ENCODE data around the gene RSBN1. TPM values are rescaled to one million over a fixed set of nuclear protein-coding genes. Genes with fewer than 3 reads are reported as not detected.
A peak's percentile ranks its signal among the peaks of the same experiment; 100 is the strongest.

The RSBN1 gene
- total and polyA plus RNA-seq, 9 of the 15 experiments (the other 6 are each of a cell fraction or from before 2014, with no cell fraction given): 4.5 to 24.3 (median 13.0) TPM

DNA sequence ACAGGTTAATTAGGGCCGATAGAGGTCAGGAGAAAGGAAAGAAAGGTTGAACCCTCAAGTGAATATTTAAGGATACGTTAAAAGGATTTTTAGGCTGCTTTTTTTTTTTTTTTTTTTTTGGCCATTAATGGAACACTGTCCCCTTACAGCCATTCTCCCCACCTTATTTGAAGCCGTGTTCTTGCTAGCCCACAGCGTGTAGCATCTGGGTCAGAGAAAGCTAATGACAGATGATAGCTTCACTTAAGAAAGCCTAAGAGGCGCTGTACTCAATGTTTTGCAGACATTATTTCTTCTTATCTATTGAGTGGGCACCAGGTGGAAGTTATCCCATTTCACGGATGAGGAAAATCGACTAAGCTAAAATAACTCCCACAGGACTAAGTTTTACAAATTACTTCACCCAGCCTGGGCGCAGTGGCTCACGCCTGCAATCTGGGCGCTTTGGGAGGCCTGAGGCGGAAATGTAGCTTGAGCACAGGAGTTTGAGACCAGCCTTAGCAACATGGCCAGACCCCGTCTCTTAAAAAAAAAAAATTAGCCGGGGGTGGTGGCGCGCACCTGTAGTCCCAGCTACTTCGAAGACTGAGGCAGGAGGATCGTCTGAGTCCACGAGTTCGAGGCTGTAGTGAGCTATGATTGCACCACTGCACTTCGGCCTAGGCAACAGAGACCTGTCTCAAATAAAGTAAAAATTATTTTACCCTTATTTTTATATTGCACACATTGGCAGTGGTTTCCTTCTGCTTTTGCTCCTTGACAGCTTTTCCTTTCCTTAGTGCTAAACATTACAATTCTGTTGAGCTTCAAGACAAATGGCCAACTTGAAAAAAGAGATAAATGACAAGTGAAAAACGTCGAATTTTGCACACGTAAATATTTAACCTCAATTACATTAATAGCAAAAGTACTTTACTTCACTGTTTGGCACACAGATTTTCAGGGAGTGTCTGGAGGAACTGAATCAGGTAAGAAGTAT lies 51.9 kb downstream of the RSBN1 start:
- Histone ChIP-seq H3K9me3 (replicated peaks; ENCODE audit: control insufficient read depth, insufficient read depth, low read depth, low read length) (no peaks in the 10 kb centered on the region), H3K27ac (ENCODE audit: extremely low read depth, low read depth, low read length) (peak overlapping the region; percentile 96), H3K9me1 (ENCODE audit: control insufficient read depth, insufficient read depth, low read length) (no peaks in the 10 kb centered on the region), H3K36me3 (ENCODE audit: control insufficient read depth, insufficient read depth, low read length) (peaks cover 29% of the 10 kb centered on the region; the same call in 1 of the 3 replicates), H3K4me2 (ENCODE audit: insufficient read depth, low read length) (peak overlapping the region; percentile 97), H3K27me3 (ENCODE audit: control insufficient read depth in 2 of 2, insufficient read depth in 2 of 2, low read length in 2 of 2) (no peaks in the 10 kb centered on the region), H3K4me3 (peak overlapping the region; percentile 75; the same call in 1 of the 2 replicates), H3K9ac (ENCODE audit: insufficient read depth in 1 of 2, low read depth in 2 of 2, low read length in 2 of 2) (peak overlapping the region; percentile 87 to 93; a peak in 3 of 4 replicates), H3K4me1 (replicated peaks in 1 of 2; ENCODE audit: control insufficient read depth in 2 of 2, insufficient read depth in 2 of 2, low read length in 2 of 2) (peaks cover 18 to 20% of the 10 kb centered on the region in 2 experiments), H4K20me1 (replicated peaks; ENCODE audit: control insufficient read depth, insufficient read depth, low read length) (no peaks in the 10 kb centered on the region), H2AFZ (ENCODE audit: low read depth, low read length) (peak overlapping the region; percentile 99), H3K79me2 (ENCODE audit: control insufficient read depth, insufficient read depth, low read length) (peaks cover 29% of the 10 kb centered on the region)
- intact Hi-C loops (cut with micrococcal nuclease) (no loop called here), in situ Hi-C loops (cut with MboI) (no loop called here)
- CTCF ChIA-PET (ENCODE audit: low intra/inter-chr PET ratio): interaction anchor here (0.7 kb wide), 1 partner anchor 144 kb away, joined by 4 read pairs; the partner anchor contains the start of gene AP4B1
- ATAC-seq (no peak), DNase-seq (ENCODE audit: extremely low read depth in 1 of 4, low spot score in 3 of 4) (peak in 1 of 4 experiments; percentile 22), FAIRE-seq (no peak)
- POLR2A ChIA-PET: interaction anchor here (0.6 to 4.0 kb wide), 17 partner anchors 8 to 871 kb away, joined by 3 to 27 read pairs (median 4); partner anchors contain the start of genes HIPK1 and RSBN1
- WGBS (ENCODE audit: insufficient coverage, low coverage, missing lambda C conversion rate): 71% methylated on average over 23 of the region's 23 CpGs
- BruUV-seq (replicated peaks): no TSS peak
- TF ChIP-seq SRF (CRISPR knock-in tag; IDR thresholded peaks at IDR 0.05) (0 out of 4 replicates have a peak, but pooled peaks of 1 of the 2 experiments have one; percentile 2), RCOR1 (IDR thresholded peaks at IDR 0.05; ENCODE audit: borderline replicate concordance in 1 of 2, low read depth in 2 of 2, low read length in 2 of 2) (0 out of 4 replicates have a peak, but pooled peaks of 1 of the 2 experiments have one; percentile 6), ZNF384 (IDR thresholded peaks at IDR 0.05; ENCODE audit: low read depth, low read length) (peak; percentile 25; the same call in 1 of the 2 replicates), PRMT5 (CRISPR knock-in tag; IDR thresholded peaks at IDR 0.05) (no peak), BCOR (IDR thresholded peaks at IDR 0.05) (peak; percentile 63), ZEB2 (IDR thresholded peaks at IDR 0.05) (0 out of 2 replicates have a peak, but pooled peaks have one; percentile 1), GATAD2A (IDR thresholded peaks at IDR 0.05) (no peak), MEF2A (IDR thresholded peaks at IDR 0.05; ENCODE audit: control insufficient read depth, low read depth, low read length) (no peak), NFXL1 (CRISPR knock-in tag; IDR thresholded peaks at IDR 0.05) (peak; percentile 5; the same call in 1 of the 2 replicates), NFIC (IDR thresholded peaks at IDR 0.05) (no peak), GTF2E2 (tag; IDR thresholded peaks at IDR 0.05) (peak; percentile 41; the same call in 1 of the 2 replicates), MTA2 (IDR thresholded peaks at IDR 0.05; ENCODE audit: low read depth) (0 out of 2 replicates have a peak, but pooled peaks have one; percentile 0)
- TF ChIP-seq, protein P1, sequence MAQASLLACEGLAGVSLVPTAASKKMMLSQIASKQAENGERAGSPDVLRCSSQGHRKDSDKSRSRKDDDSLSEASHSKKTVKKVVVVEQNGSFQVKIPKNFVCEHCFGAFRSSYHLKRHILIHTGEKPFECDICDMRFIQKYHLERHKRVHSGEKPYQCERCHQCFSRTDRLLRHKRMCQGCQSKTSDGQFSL (CRISPR knock-in tag; IDR thresholded peaks at IDR 0.05): 0 out of 2 replicates have a peak, but pooled peaks have one; percentile 16
- TF ChIP-seq, protein P1 (tag; IDR thresholded peaks at IDR 0.05): no peak
- TF ChIP-seq, protein P2, sequence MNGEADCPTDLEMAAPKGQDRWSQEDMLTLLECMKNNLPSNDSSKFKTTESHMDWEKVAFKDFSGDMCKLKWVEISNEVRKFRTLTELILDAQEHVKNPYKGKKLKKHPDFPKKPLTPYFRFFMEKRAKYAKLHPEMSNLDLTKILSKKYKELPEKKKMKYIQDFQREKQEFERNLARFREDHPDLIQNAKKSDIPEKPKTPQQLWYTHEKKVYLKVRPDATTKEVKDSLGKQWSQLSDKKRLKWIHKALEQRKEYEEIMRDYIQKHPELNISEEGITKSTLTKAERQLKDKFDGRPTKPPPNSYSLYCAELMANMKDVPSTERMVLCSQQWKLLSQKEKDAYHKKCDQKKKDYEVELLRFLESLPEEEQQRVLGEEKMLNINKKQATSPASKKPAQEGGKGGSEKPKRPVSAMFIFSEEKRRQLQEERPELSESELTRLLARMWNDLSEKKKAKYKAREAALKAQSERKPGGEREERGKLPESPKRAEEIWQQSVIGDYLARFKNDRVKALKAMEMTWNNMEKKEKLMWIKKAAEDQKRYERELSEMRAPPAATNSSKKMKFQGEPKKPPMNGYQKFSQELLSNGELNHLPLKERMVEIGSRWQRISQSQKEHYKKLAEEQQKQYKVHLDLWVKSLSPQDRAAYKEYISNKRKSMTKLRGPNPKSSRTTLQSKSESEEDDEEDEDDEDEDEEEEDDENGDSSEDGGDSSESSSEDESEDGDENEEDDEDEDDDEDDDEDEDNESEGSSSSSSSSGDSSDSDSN (IDR thresholded peaks at IDR 0.05; ENCODE audit: borderline replicate concordance in 1 of 2, low read depth in 2 of 2, low read length in 2 of 2): no peak
- TF ChIP-seq, protein P3, sequence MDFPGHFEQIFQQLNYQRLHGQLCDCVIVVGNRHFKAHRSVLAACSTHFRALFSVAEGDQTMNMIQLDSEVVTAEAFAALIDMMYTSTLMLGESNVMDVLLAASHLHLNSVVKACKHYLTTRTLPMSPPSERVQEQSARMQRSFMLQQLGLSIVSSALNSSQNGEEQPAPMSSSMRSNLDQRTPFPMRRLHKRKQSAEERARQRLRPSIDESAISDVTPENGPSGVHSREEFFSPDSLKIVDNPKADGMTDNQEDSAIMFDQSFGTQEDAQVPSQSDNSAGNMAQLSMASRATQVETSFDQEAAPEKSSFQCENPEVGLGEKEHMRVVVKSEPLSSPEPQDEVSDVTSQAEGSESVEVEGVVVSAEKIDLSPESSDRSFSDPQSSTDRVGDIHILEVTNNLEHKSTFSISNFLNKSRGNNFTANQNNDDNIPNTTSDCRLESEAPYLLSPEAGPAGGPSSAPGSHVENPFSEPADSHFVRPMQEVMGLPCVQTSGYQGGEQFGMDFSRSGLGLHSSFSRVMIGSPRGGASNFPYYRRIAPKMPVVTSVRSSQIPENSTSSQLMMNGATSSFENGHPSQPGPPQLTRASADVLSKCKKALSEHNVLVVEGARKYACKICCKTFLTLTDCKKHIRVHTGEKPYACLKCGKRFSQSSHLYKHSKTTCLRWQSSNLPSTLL (IDR thresholded peaks at IDR 0.05): no peak
